Peyer's patch (tissue), 4 donors: Measurements from ENCODE around the gene ITGA8. TPM values are rescaled to one million over a fixed set of nuclear protein-coding genes. Genes with fewer than 3 reads are reported as not detected.

ENCODE experiments used
- DNase-seq, 3 donors: peaks; one replicate each; pipeline ENCODE4 v3.0.0-alpha.2; 2017 to 2019
- H3K27ac ChIP-seq, 4 donors: fragments of 200-600 bp; sonication (generic); one replicate each; pipeline ENCODE4 v1.5.1; 2016 to 2019
- H3K27me3 ChIP-seq, 2 donors: fragments of 200-600 bp; sonication (generic); one replicate each; pipeline ENCODE4 v1.5.1; 2019
- H3K36me3 ChIP-seq, 3 donors: fragments of 200-600 bp; sonication (generic); one replicate each; pipeline ENCODE4 v1.5.1; 2016 to 2019
- H3K4me1 ChIP-seq, 4 donors: fragments of 200-600 bp; sonication (generic); one replicate each; pipeline ENCODE4 v1.5.1; 2016 to 2019
- H3K4me3 ChIP-seq, 4 donors: fragments of 200-600 bp; sonication (generic); 1 replicate in 3 of 4; 2 replicates in 1 of 4; pipeline ENCODE4 v1.5.1; 2016 to 2019; ENCODE audit warnings: mild to moderate bottlenecking in 1 of 4
- H3K9me3 ChIP-seq, 4 donors: fragments of 200-600 bp; sonication (generic); one replicate each; pipeline ENCODE4 v1.5.1; 2016 to 2019; ENCODE audit warnings: mild to moderate bottlenecking in 1 of 4
- POLR2A ChIP-seq, 2 donors: fragments of 450-650 bp; IDR thresholded peaks; one replicate each; pipeline ENCODE4 v1.5.1; 2017; ENCODE audit warnings: antibody characterized with exemption in 2 of 2, mild to moderate bottlenecking in 2 of 2, moderate library complexity in 2 of 2
- total RNA-seq, 4 donors: library from RNA; depleted of rRNA; stranded (reverse); fragments of >200 nt; gene quantifications; one replicate each; pipeline ENCODE4 v1.1.0, GENCODE V29; 2016
- TF ChIP-seq, protein P1 (sequence below), 6 experiments: fragments of 450-650 bp in 4 of 6; fragments of 200-600 bp in 2 of 6; sonication (generic) in 1 of 6; IDR thresholded peaks; one replicate each; pipeline ENCODE4 v1.5.1; 2017 to 2019; ENCODE audit warnings: antibody characterized with exemption in 6 of 6, mild to moderate bottlenecking in 3 of 6, moderate library complexity in 1 of 6

The ITGA8 gene
- total RNA-seq, 4 donors from 2014 or later: 2.4 to 13.2 (median 3.9) TPM

DNA sequence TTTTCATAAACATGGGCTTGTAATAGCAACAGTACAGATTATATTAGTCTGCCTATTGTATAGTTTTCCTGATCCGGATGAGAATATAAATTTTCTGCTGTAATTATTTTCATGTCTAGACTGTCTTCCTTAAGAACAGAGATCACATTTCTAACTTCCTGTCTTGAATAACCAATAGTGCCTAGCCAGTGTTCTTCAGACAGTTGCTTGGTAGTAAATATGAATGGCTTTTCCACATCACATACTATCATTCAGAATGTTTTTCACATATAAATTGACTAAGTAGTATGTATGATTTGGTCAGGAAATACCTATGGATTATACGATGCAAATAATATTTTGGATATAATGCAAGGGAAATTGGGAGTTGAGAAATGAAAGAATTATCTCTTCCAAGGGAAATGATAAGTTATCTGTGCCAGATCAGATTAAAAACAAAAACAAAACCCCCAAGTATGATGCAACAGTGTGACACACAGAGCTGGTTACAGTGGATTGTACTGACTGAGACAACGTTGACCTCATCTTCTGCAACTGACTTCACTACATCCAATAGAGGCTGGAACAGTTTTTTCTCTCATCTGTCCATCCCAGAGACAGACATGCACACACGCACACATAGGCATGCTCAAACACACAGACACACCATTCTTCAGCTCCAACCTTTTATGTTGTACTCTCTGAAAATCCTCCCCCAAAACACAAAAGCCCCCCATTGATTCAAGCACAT lies 16.4 kb downstream of the ITGA8 start:
- Histone ChIP-seq H3K4me1 (no peaks in the 10 kb centered on the region), H3K36me3 (no peaks in the 10 kb centered on the region), H3K27me3 (no peaks in the 10 kb centered on the region), H3K9me3 (no peaks in the 10 kb centered on the region), H3K4me3 (no peak overlapping the region), H3K27ac (no peak overlapping the region)
- TF ChIP-seq, protein P1, sequence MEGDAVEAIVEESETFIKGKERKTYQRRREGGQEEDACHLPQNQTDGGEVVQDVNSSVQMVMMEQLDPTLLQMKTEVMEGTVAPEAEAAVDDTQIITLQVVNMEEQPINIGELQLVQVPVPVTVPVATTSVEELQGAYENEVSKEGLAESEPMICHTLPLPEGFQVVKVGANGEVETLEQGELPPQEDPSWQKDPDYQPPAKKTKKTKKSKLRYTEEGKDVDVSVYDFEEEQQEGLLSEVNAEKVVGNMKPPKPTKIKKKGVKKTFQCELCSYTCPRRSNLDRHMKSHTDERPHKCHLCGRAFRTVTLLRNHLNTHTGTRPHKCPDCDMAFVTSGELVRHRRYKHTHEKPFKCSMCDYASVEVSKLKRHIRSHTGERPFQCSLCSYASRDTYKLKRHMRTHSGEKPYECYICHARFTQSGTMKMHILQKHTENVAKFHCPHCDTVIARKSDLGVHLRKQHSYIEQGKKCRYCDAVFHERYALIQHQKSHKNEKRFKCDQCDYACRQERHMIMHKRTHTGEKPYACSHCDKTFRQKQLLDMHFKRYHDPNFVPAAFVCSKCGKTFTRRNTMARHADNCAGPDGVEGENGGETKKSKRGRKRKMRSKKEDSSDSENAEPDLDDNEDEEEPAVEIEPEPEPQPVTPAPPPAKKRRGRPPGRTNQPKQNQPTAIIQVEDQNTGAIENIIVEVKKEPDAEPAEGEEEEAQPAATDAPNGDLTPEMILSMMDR (IDR thresholded peaks at IDR 0.05): no peak
- TF ChIP-seq POLR2A (IDR thresholded peaks at IDR 0.05): no peak
- no peak for DNase-seq

DNA sequence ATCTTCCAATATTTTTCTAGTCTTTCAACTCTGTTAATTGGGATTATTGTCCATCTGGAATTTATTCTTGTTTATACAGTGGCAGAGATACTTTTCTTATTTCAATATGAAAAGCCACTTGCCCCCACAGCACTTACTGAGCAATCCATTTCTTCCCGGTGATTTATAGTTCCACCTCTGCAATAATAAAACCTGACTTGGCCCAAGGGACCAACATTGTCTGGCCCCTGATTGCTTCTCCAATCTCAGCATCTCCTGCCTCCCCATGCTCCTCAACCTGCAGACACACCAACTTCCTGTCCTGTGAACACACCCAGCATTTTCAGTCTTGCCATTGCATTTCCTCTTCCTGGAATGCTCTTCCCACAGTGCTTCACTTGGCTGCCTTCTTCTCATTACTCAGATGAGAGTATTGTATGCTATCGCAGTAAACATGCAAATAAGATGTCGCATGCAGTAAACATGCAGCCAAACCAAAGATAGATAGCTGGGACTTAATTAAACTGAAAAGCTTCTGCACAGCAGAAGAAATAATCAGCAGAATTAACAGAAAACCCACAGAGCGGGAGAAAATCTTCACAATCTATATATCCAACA lies 19.5 kb downstream of the ITGA8 start:
- no peak overlapping the region for H3K4me3 ChIP-seq
- TF ChIP-seq, protein P1 (IDR thresholded peaks at IDR 0.05): no peak
- TF ChIP-seq POLR2A (IDR thresholded peaks at IDR 0.05): no peak
- no peaks in the 10 kb centered on the region for H3K9me3 ChIP-seq
- no peaks in the 10 kb centered on the region for H3K27me3 ChIP-seq
- no peak for DNase-seq
- no peaks in the 10 kb centered on the region for H3K36me3 ChIP-seq
- no peaks in the 10 kb centered on the region for H3K4me1 ChIP-seq
- no peak overlapping the region for H3K27ac ChIP-seq

DNA sequence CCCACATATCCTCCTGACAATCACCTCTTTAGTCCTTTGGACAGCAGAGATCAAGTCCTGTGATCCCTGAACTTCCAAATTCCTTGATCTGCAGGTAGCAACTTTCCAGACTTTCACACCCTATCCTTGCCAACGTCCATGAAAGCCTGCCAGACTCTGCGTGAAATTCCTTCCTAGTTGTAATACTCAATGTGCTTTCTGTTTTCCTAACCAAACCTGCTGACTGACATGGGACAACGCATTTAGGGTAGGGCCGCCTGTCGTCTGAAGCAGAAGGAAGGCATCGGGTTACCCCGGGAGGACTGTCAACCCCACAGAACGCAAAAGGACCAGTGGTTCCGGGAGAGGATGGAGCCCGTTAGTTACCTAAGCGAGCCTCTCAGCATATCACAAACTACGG lies 23.9 kb downstream of the ITGA8 start:
- H3K9me3 ChIP-seq: no peaks in the 10 kb centered on the region
- no peaks in the 10 kb centered on the region for H3K36me3 ChIP-seq
- no peaks in the 10 kb centered on the region for H3K27me3 ChIP-seq
- no peak overlapping the region for H3K27ac ChIP-seq
- DNase-seq: no peak
- TF ChIP-seq, protein P1 (IDR thresholded peaks at IDR 0.05): no peak
- TF ChIP-seq POLR2A (IDR thresholded peaks at IDR 0.05): no peak
- no peaks in the 10 kb centered on the region for H3K4me1 ChIP-seq
- no peak overlapping the region for H3K4me3 ChIP-seq

DNA sequence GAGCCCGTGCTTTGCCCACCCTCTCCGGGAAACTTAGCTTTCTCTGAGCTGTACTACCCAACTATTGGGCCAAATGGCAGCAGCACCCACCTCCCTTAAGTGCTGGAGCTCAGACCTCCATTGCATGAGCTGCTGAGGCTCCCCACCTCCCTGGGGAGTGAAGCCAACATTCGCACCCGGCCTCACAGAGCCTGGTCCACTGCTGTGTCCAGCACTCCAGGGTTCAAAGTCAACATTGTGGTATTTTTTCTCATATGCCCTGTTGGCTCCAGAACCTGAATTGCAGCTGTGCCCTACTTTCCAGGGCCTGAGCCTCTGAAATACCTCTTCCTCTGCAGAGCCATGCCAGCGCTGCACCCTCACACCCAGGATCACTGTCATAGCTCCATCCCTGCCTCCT lies 29.7 kb downstream of the ITGA8 start:
- no peaks in the 10 kb centered on the region for H3K36me3 ChIP-seq
- H3K4me3 ChIP-seq: no peak overlapping the region
- no peaks in the 10 kb centered on the region for H3K9me3 ChIP-seq
- no peak for DNase-seq
- no peaks in the 10 kb centered on the region for H3K4me1 ChIP-seq
- no peaks in the 10 kb centered on the region for H3K27me3 ChIP-seq
- TF ChIP-seq POLR2A (IDR thresholded peaks at IDR 0.05): no peak
- TF ChIP-seq, protein P1 (IDR thresholded peaks at IDR 0.05): no peak
- H3K27ac ChIP-seq: no peak overlapping the region

DNA sequence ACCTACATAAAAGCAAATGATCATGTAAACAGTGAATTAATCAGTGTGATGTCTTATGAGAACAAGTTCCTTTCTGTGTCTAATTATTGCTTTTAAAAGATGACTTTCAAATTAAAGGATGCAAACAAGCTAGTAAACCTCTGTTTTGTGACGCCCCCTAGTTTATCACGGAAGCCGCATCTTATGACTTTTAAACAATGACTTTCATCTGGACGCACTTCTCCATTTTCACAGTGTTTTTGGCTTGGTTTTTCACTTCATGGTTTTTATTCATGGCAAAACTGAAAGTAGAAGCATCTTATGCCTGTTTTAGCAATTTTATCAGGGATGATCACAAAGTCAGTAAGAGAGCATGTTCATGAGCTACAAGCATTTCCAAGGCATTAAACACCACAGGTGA lies 35.0 kb downstream of the ITGA8 start:
- DNase-seq: no peak
- no peaks in the 10 kb centered on the region for H3K4me1 ChIP-seq
- no peaks in the 10 kb centered on the region for H3K27me3 ChIP-seq
- no peak overlapping the region for H3K27ac ChIP-seq
- H3K4me3 ChIP-seq: no peak overlapping the region
- no peaks in the 10 kb centered on the region for H3K9me3 ChIP-seq
- TF ChIP-seq, protein P1 (IDR thresholded peaks at IDR 0.05): no peak
- no peak for TF ChIP-seq POLR2A (IDR thresholded peaks at IDR 0.05)
- no peaks in the 10 kb centered on the region for H3K36me3 ChIP-seq
